Gastrocnemius medialis (tissue), 4 donors: ENCODE measurements around the gene MDK. TPM values are rescaled to one million over a fixed set of nuclear protein-coding genes. Genes with fewer than 3 reads are reported as not detected.

Experiments
- ATAC-seq, 2 donors: fragments of 150-250 bp; one replicate each; pipeline ENCODE4 v1.9.1; 2016
- DNase-seq, 2 donors: peaks; one replicate each; pipeline ENCODE4 v3.0.0-alpha.2; 2019
- H3K27ac ChIP-seq, 4 donors: fragments of 200-600 bp; sonication (generic); 1 replicate in 1 of 4; 2 replicates in 3 of 4; pipeline ENCODE4 v1.5.1; 2016 to 2018; ENCODE audit warnings: mild to moderate bottlenecking in 2 of 4, moderate library complexity in 1 of 4
- H3K27me3 ChIP-seq, 3 donors: fragments of 200-600 bp; sonication (generic) in 2 of 3; 1 replicate in 1 of 3; 2 replicates in 2 of 3; pipeline versions ENCODE4 v1.5.1 to v1.6.0; 2016 to 2019; ENCODE audit warnings: mild to moderate bottlenecking in 1 of 3, moderate library complexity in 1 of 3
- H3K36me3 ChIP-seq, 2 donors: fragments of 200-600 bp; sonication (generic) in 1 of 2; one replicate each; pipeline ENCODE4 v1.5.1; 2017 to 2018
- H3K4me1 ChIP-seq, 2 donors: fragments of 200-600 bp; sonication (generic) in 1 of 2; one replicate each; pipeline ENCODE4 v1.5.1; 2016 to 2017; ENCODE audit warnings: mild to moderate bottlenecking in 2 of 2
- H3K4me3 ChIP-seq, 4 donors: fragments of 200-600 bp; sonication (generic) in 3 of 4; 1 replicate in 1 of 4; 2 replicates in 3 of 4; pipeline ENCODE4 v1.5.1; 2016 to 2019; ENCODE audit warnings: mild to moderate bottlenecking in 2 of 4
- H3K9me3 ChIP-seq, 3 donors: fragments of 200-600 bp; sonication (generic) in 2 of 3; 1 replicate in 1 of 3; 2 replicates in 2 of 3; pipeline ENCODE4 v1.5.1; 2016 to 2019
- POLR2A ChIP-seq, 2 donors: fragments of 450-650 bp; IDR thresholded peaks; one replicate each; pipeline ENCODE4 v1.6.1; 2017; ENCODE audit warnings: antibody characterized with exemption in 2 of 2, mild to moderate bottlenecking in 2 of 2, moderate library complexity in 2 of 2
- in situ Hi-C, 4 donors: fragments of 200-750 bp; cut with MboI; loops; one replicate each; pipeline versions ENCODE4 v1.15.0 to v1.8.0; 2017; ENCODE audit warnings: low sequenced_read_pairs in 4 of 4
- intact Hi-C: fragments of 100-400 bp; cut with DNase I; formaldehyde crosslinking; loops from one replicate; pipeline ENCODE4 v1.15.1; 2023; ENCODE audit warnings: low total_unique reads
- total RNA-seq, 4 donors: library from RNA; depleted of rRNA; stranded (reverse); fragments of >200 nt; gene quantifications; one replicate each; pipeline versions ENCODE4 v1.1.0 to v1.2.3, GENCODE V29; 2016
- TF ChIP-seq, protein P1 (sequence below), 5 experiments: fragments of 450-650 bp in 3 of 5; fragments of 200-600 bp in 2 of 5; sonication (generic) in 2 of 5; IDR thresholded peaks in 4 of 5; conservative IDR thresholded peaks in 1 of 5; 1 replicate in 4 of 5; 2 replicates in 1 of 5; pipeline ENCODE4 v1.5.1; 2016 to 2019; ENCODE audit warnings: antibody characterized with exemption in 5 of 5, mild to moderate bottlenecking in 3 of 5, moderate library complexity in 3 of 5

Gene MDK
- total RNA-seq, 4 donors from 2014 or later = 1.6 to 1.9 TPM; not detected in 2

GRCh38 chr11:46413760-46414465 lies 32.4 kb downstream of the MDK start:
- no peaks in the 10 kb centered on the region for H3K4me1 ChIP-seq
- H3K4me3 ChIP-seq = no peak overlapping the region
- H3K9me3 ChIP-seq = no peaks in the 10 kb centered on the region
- no peak for ATAC-seq
- H3K27ac ChIP-seq = no peak overlapping the region
- no peak for DNase-seq
- peaks cover 0 to 37% of the 10 kb centered on the region in 2 donors for H3K36me3 ChIP-seq
- intact Hi-C loops (no loop called here), in situ Hi-C loops (loop anchor here in 1 of 4 donors (25.0 kb wide), 1 partner anchor 123 kb away; no protein-coding TSS in a partner anchor)
- TF ChIP-seq, protein P1, sequence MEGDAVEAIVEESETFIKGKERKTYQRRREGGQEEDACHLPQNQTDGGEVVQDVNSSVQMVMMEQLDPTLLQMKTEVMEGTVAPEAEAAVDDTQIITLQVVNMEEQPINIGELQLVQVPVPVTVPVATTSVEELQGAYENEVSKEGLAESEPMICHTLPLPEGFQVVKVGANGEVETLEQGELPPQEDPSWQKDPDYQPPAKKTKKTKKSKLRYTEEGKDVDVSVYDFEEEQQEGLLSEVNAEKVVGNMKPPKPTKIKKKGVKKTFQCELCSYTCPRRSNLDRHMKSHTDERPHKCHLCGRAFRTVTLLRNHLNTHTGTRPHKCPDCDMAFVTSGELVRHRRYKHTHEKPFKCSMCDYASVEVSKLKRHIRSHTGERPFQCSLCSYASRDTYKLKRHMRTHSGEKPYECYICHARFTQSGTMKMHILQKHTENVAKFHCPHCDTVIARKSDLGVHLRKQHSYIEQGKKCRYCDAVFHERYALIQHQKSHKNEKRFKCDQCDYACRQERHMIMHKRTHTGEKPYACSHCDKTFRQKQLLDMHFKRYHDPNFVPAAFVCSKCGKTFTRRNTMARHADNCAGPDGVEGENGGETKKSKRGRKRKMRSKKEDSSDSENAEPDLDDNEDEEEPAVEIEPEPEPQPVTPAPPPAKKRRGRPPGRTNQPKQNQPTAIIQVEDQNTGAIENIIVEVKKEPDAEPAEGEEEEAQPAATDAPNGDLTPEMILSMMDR (IDR thresholded peaks at IDR 0.05 in 4 of 5, conservative IDR thresholded peaks at IDR 0.05 in 1 of 5) = no peak
- TF ChIP-seq POLR2A (IDR thresholded peaks at IDR 0.05) = no peak
- no peaks in the 10 kb centered on the region for H3K27me3 ChIP-seq

DNA sequence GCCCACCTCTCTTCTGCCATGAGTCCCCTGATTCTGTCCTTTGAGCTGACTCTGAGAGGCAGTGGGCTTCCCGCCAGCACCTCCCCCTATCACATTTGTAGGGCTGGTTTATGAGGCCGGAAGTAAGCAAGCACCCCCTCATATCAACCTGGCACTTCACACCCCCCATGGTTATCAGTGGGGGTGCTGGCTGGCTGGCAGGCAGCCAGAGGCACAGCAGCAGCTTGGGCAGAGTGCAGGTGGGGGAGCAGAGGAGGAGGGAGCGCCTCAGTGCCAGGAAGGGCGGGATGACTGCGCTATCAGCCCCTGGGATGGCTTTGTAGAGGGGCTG lies 33.0 kb downstream of the MDK start:
- Histone ChIP-seq H3K9me3 (no peaks in the 10 kb centered on the region), H3K4me3 (no peak overlapping the region), H3K36me3 (peaks cover 0 to 34% of the 10 kb centered on the region in 2 donors), H3K4me1 (no peaks in the 10 kb centered on the region), H3K27ac (no peak overlapping the region), H3K27me3 (no peaks in the 10 kb centered on the region)
- in situ Hi-C loops = loop anchor here in 1 of 4 donors (25.0 kb wide), 1 partner anchor 123 kb away; no protein-coding TSS in a partner anchor
- ATAC-seq = no peak
- no peak for TF ChIP-seq POLR2A (IDR thresholded peaks at IDR 0.05)
- TF ChIP-seq, protein P1 (IDR thresholded peaks at IDR 0.05 in 4 of 5, conservative IDR thresholded peaks at IDR 0.05 in 1 of 5) = no peak
- no peak for DNase-seq
- intact Hi-C loops = no loop called here

DNA sequence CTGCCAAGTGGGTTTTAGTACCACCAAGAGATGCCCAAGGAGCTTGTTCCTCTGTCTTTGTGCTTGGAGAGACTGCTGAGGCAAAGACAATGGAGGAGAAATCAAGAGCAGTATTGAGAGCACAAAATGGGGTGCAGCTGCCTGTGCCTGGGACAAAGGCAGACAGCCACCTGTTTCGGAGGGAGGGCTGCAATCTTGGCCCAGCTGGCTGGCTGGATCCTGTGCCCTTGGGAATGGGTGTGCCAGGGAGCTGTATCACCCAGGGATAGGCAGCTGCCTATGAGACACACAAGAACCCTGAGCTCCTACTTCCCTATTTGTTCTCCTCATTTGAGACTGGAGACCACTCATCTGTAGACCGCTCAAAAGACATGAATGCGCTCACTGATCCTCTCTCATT lies 33.4 kb downstream of the MDK start:
- Histone ChIP-seq H3K27me3 (no peaks in the 10 kb centered on the region), H3K36me3 (peaks cover 0 to 29% of the 10 kb centered on the region in 2 donors), H3K27ac (no peak overlapping the region), H3K4me3 (no peak overlapping the region), H3K4me1 (no peaks in the 10 kb centered on the region), H3K9me3 (no peaks in the 10 kb centered on the region)
- in situ Hi-C loops (loop anchor here in 1 of 4 donors (25.0 kb wide), 1 partner anchor 122 kb away; no protein-coding TSS in a partner anchor), intact Hi-C loops (no loop called here)
- no peak for TF ChIP-seq POLR2A (IDR thresholded peaks at IDR 0.05)
- TF ChIP-seq, protein P1 (IDR thresholded peaks at IDR 0.05 in 4 of 5, conservative IDR thresholded peaks at IDR 0.05 in 1 of 5) = no peak
- ATAC-seq = no peak
- DNase-seq = no peak

DNA sequence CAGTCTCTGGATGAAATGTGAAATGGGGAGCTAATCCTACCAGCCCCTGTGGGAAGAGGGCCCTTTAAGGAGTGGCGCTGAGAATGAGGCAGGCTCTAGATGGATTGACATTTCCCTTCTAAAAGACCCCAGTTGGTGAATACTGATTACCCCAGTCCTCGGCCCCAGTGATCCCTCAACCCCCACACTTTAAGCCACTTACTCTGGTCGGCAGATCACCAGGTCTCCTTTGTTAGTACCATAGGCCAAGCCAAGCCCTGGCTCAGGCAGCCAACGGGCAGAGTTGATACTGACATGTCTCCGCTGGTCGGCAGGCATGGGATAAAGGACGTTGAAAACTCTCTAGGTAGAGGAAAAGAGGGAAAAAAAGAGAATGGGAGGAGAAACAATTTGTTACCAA lies 36.2 kb downstream of the MDK start:
- Histone ChIP-seq H3K4me1 (no peaks in the 10 kb centered on the region), H3K9me3 (no peaks in the 10 kb centered on the region), H3K4me3 (no peak overlapping the region), H3K27ac (no peak overlapping the region), H3K36me3 (peaks cover 0 to 33% of the 10 kb centered on the region in 2 donors), H3K27me3 (no peaks in the 10 kb centered on the region)
- TF ChIP-seq, protein P1 (IDR thresholded peaks at IDR 0.05 in 4 of 5, conservative IDR thresholded peaks at IDR 0.05 in 1 of 5) = no peak
- no peak for TF ChIP-seq POLR2A (IDR thresholded peaks at IDR 0.05)
- DNase-seq = no peak
- no peak for ATAC-seq
- in situ Hi-C loops = loop anchor here in 1 of 4 donors (25.0 kb wide), 1 partner anchor 120 kb away; no protein-coding TSS in a partner anchor
- intact Hi-C loops = no loop called here
